ENCODE measurements around the gene MTCH1. TPM values are rescaled to one million over a fixed set of nuclear protein-coding genes. Genes with fewer than 3 reads are reported as not detected.

The MTCH1 gene
- total and polyA plus RNA-seq, 9 of the 15 experiments (the other 6 are each of a cell fraction or from before 2014, with no cell fraction given), result 7.9 to 161 (median 118) TPM

DNA sequence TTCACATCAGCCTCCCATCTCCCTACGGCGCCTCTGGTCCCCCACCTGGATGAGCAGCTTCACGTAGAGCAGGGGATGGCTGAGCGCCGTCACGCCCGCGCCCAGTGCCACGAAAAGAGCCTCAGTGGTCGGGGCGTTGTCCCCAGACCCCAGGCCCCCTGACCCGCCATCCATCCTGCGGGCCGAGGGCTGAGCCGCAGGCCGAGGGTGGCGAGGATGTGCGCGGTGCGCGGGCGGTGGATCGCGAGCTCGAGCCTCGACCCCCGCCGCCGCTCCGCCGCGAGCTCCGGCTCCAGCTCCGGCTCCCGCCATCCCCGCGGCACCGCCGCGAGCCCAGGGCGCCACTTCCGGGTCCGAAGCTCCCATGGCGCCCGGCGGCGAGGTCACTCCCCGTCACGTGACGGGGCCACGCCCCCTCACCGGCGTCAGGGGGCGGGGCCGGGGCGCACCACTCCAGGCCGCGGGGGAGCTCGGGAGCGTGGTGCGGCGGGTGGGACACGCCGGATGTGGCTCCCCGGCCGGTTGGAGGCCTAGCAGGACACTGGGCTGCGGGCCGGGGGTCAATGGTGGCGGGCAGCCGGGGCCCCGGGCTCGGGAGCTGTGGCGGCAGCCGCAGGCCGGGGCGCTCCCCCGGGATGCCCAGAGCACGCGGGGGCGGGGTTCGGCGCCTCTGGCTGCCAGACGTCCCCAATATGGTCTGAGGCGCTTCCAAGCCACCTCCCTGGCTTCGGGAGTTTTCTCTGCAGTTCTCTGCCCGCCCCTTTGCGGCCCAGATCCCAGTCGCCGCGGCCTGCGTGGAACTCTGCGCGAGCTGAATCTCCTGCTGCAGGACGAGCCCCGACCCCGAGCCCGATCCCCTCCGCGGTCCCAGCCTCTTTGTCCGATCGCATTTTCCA lies at the start of gene MTCH1 (continued):
- TF ChIP-seq, protein P1, sequence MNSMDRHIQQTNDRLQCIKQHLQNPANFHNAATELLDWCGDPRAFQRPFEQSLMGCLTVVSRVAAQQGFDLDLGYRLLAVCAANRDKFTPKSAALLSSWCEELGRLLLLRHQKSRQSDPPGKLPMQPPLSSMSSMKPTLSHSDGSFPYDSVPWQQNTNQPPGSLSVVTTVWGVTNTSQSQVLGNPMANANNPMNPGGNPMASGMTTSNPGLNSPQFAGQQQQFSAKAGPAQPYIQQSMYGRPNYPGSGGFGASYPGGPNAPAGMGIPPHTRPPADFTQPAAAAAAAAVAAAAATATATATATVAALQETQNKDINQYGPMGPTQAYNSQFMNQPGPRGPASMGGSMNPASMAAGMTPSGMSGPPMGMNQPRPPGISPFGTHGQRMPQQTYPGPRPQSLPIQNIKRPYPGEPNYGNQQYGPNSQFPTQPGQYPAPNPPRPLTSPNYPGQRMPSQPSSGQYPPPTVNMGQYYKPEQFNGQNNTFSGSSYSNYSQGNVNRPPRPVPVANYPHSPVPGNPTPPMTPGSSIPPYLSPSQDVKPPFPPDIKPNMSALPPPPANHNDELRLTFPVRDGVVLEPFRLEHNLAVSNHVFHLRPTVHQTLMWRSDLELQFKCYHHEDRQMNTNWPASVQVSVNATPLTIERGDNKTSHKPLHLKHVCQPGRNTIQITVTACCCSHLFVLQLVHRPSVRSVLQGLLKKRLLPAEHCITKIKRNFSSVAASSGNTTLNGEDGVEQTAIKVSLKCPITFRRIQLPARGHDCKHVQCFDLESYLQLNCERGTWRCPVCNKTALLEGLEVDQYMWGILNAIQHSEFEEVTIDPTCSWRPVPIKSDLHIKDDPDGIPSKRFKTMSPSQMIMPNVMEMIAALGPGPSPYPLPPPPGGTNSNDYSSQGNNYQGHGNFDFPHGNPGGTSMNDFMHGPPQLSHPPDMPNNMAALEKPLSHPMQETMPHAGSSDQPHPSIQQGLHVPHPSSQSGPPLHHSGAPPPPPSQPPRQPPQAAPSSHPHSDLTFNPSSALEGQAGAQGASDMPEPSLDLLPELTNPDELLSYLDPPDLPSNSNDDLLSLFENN (IDR thresholded peaks at IDR 0.05; ENCODE audit: low read depth in 2 of 2, low read length in 2 of 2), result peak in 1 of 2 experiments; percentile 15; a peak in 1 of 4 replicates
- peak; percentile 27 for TF ChIP-seq POLR2B (IDR thresholded peaks at IDR 0.05; ENCODE audit: low read depth, partially characterized antibody)
- peak; percentile 87 for TF ChIP-seq CREM (IDR thresholded peaks at IDR 0.05; ENCODE audit: low read depth)
- TF ChIP-seq SIN3B (IDR thresholded peaks at IDR 0.05; ENCODE audit: low read depth), result peak; percentile 75
- TF ChIP-seq ZNF175 (CRISPR knock-in tag; IDR thresholded peaks at IDR 0.05; ENCODE audit: low read depth), result peak; percentile 85
- TF ChIP-seq TRIM24 (IDR thresholded peaks at IDR 0.05), result peak in 1 of 2 experiments; percentile 36; a peak in 1 of 4 replicates
- TF ChIP-seq, protein P2, sequence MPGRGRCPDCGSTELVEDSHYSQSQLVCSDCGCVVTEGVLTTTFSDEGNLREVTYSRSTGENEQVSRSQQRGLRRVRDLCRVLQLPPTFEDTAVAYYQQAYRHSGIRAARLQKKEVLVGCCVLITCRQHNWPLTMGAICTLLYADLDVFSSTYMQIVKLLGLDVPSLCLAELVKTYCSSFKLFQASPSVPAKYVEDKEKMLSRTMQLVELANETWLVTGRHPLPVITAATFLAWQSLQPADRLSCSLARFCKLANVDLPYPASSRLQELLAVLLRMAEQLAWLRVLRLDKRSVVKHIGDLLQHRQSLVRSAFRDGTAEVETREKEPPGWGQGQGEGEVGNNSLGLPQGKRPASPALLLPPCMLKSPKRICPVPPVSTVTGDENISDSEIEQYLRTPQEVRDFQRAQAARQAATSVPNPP (IDR thresholded peaks at IDR 0.05; ENCODE audit: borderline replicate concordance, insufficient read depth, insufficient read length), result no peak
- no peak for TF ChIP-seq JUNB (CRISPR knock-in tag; conservative IDR thresholded peaks at IDR 0.05)
- no peak for TF ChIP-seq FOXJ3 (CRISPR knock-in tag; IDR thresholded peaks at IDR 0.05)
- TF ChIP-seq EZH2 (IDR thresholded peaks at IDR 0.05; ENCODE audit: borderline replicate concordance, low read depth, low read length), result no peak
- TF ChIP-seq RBFOX2 (IDR thresholded peaks at IDR 0.05; ENCODE audit: low read depth, low read length), result peak; percentile 95
- peak; percentile 78 for TF ChIP-seq TBP (optimal IDR thresholded peaks at IDR 0.05; ENCODE audit: low read depth, low read length)
- peak; percentile 76 for TF ChIP-seq EGR1 (conservative IDR thresholded peaks at IDR 0.05)
- peak; percentile 46; the same call in 1 of the 2 replicates for TF ChIP-seq EP400 (IDR thresholded peaks at IDR 0.05)
- TF ChIP-seq, protein P3, sequence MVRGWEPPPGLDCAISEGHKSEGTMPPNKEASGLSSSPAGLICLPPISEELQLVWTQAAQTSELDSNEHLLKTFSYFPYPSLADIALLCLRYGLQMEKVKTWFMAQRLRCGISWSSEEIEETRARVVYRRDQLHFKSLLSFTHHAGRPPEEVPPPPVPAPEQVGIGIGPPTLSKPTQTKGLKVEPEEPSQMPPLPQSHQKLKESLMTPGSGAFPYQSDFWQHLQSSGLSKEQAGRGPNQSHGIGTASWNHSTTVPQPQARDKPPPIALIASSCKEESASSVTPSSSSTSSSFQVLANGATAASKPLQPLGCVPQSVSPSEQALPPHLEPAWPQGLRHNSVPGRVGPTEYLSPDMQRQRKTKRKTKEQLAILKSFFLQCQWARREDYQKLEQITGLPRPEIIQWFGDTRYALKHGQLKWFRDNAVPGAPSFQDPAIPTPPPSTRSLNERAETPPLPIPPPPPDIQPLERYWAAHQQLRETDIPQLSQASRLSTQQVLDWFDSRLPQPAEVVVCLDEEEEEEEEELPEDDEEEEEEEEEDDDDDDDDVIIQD (CRISPR knock-in tag; IDR thresholded peaks at IDR 0.05), result no peak
- TF ChIP-seq KDM1A (IDR thresholded peaks at IDR 0.05), result no peak
- TF ChIP-seq HDAC8 (tag; IDR thresholded peaks at IDR 0.05), result no peak
- TF ChIP-seq ETV5 (CRISPR knock-in tag; IDR thresholded peaks at IDR 0.05; ENCODE audit: low read depth), result peak; percentile 38; the same call in 1 of the 2 replicates
- TF ChIP-seq ZBTB17 (CRISPR knock-in tag; IDR thresholded peaks at IDR 0.05), result peak; percentile 80
- TF ChIP-seq THRAP3 (IDR thresholded peaks at IDR 0.05; ENCODE audit: borderline replicate concordance), result no peak
- TF ChIP-seq NRF1 (conservative IDR thresholded peaks at IDR 0.05 in 1 of 2, IDR thresholded peaks at IDR 0.05 in 1 of 2), result peak; percentile 76 to 80
- peak; percentile 83 for TF ChIP-seq POLR2H (tag; IDR thresholded peaks at IDR 0.05; ENCODE audit: low read depth)
